ENCODE data around the gene CISTR.

The CISTR gene

DNA sequence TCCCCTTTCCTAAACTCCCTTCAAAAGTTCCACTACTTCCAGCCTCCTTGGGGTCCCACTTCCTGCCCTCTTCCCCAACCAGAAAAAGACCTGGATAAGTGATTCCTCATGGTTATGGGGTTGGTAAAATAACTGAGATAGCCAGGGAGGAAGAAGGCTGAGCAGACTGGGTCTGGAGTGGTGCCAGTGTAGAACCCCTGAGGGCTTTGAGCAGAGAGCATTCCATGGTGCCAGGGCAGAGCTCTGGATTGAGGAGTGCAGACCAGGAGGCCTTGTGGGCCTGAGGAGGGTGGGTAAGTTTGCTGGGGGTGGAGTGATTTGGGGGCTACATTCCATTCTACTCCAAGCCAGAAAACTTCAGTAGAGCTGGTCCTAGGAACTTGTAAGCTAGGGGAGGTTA lies 9.5 kb upstream of the CISTR start:
- DNase-seq: no peak

DNA sequence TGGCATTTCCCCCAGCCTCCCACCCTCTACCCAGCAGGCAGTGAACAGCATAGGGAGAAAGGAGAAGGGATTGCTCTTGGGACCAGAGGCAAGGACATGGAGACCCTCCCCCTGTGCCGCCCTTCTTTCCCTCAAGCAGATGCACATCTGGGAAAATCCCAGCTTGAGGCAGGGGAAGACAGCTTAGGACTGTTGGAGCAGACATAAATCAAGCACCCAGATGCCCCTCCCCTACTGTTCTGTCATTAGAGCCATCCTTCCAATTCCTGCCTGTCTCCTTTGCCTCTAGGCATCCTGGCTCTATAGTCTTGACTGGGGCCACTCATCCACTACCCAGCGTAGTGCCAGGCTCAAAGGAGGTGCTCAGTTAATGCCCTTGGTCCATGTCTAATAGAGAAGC lies 7.5 kb upstream of the CISTR start:
- DNase-seq: no peak

- DNase-seq: no peak
Measured at GRCh38 chr12:53758730-53759103, 6.9 kb upstream of the CISTR start.

DNA sequence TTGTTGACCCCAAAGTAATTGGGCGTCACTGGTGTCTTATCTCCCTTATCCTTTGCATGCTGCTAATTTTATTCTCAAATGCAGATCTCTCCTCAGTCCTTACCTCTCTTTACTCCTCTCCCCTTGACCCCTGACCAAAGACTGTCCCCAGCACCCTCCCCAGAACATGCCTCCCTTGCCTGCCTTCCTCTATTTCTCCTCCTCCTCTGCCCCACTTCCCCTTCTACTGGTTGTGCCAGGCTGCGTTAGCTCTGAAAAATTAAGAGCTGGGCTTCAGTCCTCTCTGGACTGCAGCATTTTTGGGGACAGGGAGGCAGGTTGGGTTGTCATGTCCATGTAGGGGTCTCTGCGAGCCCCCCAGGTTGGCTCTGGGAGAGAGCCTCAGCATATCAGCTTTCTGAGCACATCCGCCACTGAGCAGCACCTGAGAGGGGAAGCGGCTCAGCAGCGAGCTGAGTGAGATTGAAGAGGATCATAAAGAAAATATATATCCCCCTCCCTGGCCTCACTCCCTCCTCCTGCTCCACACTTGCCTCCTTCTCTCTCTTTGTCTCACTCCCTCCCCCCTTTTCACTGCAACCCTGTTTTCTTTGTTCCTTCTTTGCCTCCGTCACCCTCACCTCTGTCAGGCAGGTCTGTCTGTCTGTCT lies 6.4 kb upstream of the CISTR start:
- no peak for DNase-seq

- DNase-seq: no peak
Measured at GRCh38 chr12:53757101-53757770, 5.5 kb upstream of the CISTR start.

DNA sequence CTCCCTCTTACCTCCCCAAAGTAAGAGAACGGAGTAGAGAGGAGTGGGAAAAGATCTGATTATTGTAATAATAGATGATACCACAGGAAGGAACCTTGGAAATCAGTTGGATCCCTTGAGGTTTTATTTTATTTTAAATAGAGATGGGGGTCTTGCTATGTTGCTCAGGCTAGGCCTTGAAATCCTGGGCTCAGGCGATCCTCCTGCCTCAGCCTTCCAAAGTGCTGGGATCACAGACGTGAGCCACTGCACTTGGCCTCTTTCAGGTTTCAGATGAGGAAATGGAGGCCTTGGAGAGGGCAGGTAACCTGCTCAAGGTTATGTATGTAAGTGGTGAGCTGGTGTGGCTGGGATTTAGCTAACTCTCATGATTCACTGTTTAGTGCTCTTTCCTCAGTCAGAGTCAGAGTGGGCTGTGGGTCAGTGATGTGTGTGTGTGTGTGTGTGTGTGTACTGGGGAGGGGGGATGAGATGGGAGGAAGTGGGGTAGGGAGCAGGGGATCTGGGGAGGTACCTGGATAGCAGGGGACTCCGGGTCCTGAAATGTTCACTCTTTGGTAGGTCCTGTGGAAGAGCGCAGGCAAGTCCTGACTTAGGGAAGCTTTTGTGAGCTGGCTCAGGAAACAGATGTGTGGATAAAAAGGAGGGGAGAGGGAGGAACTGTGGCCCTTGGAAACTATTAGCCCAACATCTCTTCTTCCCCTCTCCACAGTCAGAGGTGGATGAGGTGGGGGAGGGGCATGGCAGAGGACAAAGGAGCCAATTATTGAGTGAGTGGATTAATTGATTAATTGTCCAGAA lies 4.7 kb upstream of the CISTR start:
- DNase-seq: no peak

GRCh38 chr12:53755893-53756292 lies 4.1 kb upstream of the CISTR start:
- DNase-seq: no peak

- DNase-seq: no peak
Measured at GRCh38 chr12:53755451-53755891, 3.7 kb upstream of the CISTR start.

DNA sequence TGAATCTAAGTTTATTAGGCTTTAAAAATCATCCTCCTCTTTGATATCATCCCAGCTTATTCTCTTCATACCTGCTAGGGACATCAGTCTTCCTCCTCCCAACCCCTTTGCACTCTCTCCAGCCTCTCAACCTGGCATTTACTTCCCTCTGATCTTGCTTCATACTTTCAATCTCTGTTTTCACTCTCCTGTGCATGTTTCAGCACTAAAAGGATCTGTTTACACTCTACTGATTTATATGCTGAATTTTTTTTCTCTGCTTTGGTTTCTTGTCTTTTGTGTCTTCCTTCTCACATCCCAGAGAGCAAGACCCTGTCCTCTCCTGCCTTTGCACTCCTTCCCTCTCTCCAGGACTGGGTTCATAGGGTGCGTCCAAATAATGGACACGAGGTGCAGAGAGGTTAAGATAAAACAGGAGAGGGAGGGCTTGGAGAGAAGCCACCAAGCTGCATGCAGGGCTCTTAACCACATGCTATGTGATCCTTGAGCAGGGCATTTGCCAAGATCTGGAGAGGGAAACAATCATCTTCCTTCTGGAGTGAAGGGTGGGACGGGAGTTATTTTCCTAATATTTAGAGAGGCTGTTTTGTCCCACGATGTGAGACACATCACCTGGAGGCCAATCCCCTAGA lies 3.0 kb upstream of the CISTR start:
- no peak for DNase-seq

DNA sequence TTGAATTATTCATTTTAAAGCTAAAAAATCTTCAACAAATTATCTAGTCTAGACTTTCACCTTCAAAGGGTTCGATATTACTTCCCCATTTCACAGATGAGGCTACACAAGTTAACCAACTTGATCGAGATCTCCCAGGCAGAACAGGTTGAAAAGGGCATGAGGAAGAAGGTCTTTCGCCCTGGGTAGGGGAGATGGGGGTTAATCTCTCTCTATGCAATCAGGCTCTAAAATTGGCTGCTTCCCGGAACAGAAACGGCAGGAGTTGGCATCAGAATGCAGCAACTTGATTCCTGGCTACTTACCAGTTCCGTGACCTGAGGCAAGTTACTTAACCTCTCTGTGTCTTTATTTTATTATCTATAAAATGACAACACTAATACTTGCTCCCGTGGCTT lies 2.4 kb upstream of the CISTR start:
- no peak for DNase-seq

DNA sequence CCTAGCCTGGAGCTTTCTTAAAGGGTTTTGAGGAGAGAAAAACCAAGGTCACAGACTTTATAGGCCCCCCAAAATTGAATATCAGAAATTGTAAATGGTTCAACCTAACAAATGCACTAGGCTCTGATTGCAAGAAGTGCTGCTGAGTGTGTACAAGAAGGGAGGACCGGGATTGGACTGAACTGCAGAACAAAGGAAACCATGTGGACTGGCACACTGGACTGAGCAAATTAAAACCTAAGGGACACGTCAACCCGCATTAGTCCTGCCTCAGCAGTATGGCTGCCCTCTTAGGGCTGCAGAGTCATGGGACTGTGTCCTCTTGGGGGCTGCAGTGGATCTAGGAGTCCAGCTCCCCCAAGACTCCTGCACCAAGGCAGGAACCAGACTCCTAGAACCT lies 842 bp upstream of the CISTR start:
- no peak for DNase-seq

GRCh38 chr12:53752192-53752601 lies 418 bp upstream of the CISTR start:
- DNase-seq: no peak

DNA sequence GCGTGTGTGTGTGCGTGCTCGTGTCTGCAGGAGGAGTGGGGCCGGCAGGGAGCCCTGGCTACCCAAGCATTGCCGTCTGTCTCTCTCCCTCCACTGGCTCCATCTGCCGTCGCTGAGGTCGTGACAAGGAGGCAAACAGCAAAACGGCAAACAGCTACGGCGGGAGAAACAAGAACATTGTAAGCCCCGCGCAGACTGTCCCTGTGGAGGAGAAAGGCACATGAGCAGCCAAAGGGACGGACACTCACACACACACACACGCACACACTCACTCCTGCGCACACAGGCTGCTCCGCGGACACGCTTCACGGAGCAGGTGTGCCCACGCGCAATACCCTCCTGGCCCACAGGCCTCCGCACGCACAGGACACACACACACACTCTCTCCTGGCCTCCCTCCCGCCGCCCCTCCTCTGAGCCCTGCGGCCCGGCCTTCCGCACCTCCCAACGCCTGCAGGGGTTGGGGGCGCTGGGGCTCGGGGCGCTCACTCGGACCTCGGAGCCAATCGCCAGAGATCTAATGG lies 905 bp downstream of the CISTR start:
- no peak for DNase-seq

- no peak for DNase-seq
Measured at GRCh38 chr12:53749986-53750811, 1.6 kb downstream of the CISTR start.

- no peak for DNase-seq
Measured at GRCh38 chr12:53748072-53748840, 3.5 kb downstream of the CISTR start.

DNA sequence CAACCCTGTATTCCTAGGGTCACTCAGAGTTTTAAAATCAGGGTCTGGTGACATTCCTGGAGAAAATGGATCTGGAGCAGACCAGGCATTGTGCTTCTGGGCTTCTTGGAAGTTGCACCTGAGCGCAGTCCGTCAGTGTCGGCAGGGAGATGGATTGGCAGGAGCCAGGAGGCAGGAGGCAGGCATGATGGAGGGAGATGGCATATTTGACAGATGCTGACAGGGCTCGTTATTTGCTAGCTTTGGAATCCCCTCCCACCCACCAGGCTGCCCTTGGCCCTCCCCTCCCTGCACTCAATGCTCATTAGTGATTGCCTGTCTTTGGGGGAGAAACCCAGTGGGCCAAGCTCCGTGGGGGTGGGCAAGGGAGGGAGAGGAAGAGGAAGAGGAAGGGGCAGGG lies 4.7 kb downstream of the CISTR start:
- DNase-seq: no peak

DNA sequence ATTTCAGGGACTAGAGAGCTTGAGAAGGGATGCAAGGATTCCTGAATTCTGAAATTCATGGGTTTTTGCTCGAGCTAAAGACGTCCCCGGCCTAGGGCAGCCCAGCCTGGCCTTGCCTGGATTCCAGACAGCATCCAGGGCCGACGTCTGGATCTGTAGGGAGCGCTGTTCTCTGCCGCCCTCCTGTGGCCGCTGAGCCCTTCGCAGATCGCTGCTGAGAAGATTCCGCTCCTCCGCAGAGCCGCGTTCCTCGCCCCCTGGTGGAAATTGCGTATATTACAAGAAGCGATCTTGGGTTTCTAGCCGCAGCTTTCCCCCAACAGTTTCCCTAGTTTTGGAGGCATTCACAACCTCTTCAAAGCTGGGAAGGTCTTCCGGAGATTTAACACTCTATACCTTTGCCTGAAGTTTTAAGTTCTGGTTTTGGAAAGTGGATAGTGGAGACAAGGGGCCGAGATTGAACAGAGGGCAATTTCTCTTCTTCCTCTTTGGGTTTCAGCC lies 5.1 kb downstream of the CISTR start:
- no peak for DNase-seq

GRCh38 chr12:53744751-53745150 lies 7.0 kb downstream of the CISTR start:
- DNase-seq: no peak

GRCh38 chr12:53744130-53744441 lies 7.7 kb downstream of the CISTR start:
- DNase-seq: no peak

DNA sequence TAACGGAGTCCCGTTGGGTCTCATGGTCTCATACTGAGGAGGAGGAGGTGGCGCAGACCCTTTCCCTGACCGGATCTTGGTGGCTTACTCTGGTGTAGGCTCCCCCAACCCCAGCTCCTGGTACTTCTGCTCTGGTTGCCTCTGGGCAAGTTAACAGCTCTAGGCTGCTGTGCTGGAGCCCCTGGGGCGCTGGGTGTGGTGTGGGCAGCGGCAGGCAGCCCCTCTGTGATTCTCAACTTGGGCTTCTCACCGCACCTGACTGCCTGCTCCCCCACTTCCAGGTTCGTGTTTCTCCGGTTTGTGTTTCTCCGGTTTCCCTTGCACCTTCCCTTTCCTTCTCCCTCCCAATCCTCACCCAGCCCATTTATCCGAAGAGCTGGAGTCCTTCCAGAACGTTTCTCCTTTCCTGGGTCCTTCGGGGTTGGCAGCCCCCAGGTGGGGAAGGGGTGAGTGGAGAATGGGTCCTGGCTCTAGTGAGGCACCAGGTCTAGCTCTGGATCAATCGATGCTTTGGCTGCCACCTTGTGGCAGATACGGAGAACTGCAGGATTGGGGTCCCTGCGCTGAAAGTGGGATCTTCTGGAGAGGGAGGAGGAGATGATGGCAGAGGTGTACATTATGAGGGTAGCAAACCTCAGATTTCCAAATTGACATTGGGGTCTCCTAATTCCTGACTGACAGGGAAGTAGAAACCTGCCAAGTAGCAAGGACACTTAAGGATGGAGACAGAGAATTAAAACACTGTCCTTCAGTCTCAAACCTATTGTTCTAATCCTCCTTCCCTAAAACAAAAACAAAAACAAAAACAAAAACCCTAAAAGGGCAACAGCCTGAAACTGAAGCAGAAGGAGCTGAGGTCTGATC lies 8.3 kb downstream of the CISTR start:
- no peak for DNase-seq

GRCh38 chr12:53740130-53740491 lies 11.7 kb downstream of the CISTR start:
- DNase-seq: no peak

Data from cortex of kidney (tissue), 1 donor.